HG02759 (cell line): ENCODE data around the gene AOAH.

ENCODE experiments used
- ATAC-seq: cut with Tn5 transposase; IDR thresholded peaks from one replicate; pipeline ENCODE4 v1.9.1; 2021; ENCODE audit warnings: mild to moderate bottlenecking, moderate library complexity; ENCODE audit not compliant: unreplicated experiment

AOAH gene

GRCh38 chr7:36638140-36638539 is 86.2 kb downstream of the AOAH start:
- no peak for ATAC-seq

- no peak for ATAC-seq
Observed at GRCh38 chr7:36637417-36637816, 86.9 kb downstream of the AOAH start.

- no peak for ATAC-seq
Observed at GRCh38 chr7:36636126-36636525, 88.2 kb downstream of the AOAH start.

- ATAC-seq, result no peak
Observed at GRCh38 chr7:36635091-36635490, 89.2 kb downstream of the AOAH start.

GRCh38 chr7:36633377-36633776 is 90.9 kb downstream of the AOAH start:
- no peak for ATAC-seq

- ATAC-seq, result no peak
Observed at GRCh38 chr7:36630112-36630650, 94.1 kb downstream of the AOAH start.

- no peak for ATAC-seq
Observed at GRCh38 chr7:36629351-36629750, 94.9 kb downstream of the AOAH start.

- ATAC-seq, result no peak
Observed at GRCh38 chr7:36627836-36628235, 96.5 kb downstream of the AOAH start.

- no peak for ATAC-seq
Observed at GRCh38 chr7:36626111-36626510, 98.2 kb downstream of the AOAH start.

GRCh38 chr7:36625247-36625646 is 99.0 kb downstream of the AOAH start:
- ATAC-seq, result no peak

- ATAC-seq, result no peak
Observed at GRCh38 chr7:36623247-36623646, 101.0 kb downstream of the AOAH start.

GRCh38 chr7:36621396-36621795 is 102.9 kb downstream of the AOAH start:
- ATAC-seq, result no peak

GRCh38 chr7:36620166-36620708 is 104.1 kb downstream of the AOAH start:
- ATAC-seq, result no peak

- no peak for ATAC-seq
Observed at GRCh38 chr7:36617408-36617807, 106.9 kb downstream of the AOAH start.

- ATAC-seq, result no peak
Observed at GRCh38 chr7:36615852-36616540, 108.3 kb downstream of the AOAH start.

GRCh38 chr7:36614959-36615358 is 109.3 kb downstream of the AOAH start:
- ATAC-seq, result no peak

- no peak for ATAC-seq
Observed at GRCh38 chr7:36613031-36613614, 111.2 kb downstream of the AOAH start.

- ATAC-seq, result no peak
Observed at GRCh38 chr7:36611703-36612102, 112.6 kb downstream of the AOAH start.

- no peak for ATAC-seq
Observed at GRCh38 chr7:36607721-36608095, 116.6 kb downstream of the AOAH start.

- ATAC-seq, result no peak
Observed at GRCh38 chr7:36606976-36607720, 117.1 kb downstream of the AOAH start.

- no peak for ATAC-seq
Observed at GRCh38 chr7:36606153-36606975, 117.9 kb downstream of the AOAH start.
